ENCODE measurements around the gene OXT.

OXT gene

DNA sequence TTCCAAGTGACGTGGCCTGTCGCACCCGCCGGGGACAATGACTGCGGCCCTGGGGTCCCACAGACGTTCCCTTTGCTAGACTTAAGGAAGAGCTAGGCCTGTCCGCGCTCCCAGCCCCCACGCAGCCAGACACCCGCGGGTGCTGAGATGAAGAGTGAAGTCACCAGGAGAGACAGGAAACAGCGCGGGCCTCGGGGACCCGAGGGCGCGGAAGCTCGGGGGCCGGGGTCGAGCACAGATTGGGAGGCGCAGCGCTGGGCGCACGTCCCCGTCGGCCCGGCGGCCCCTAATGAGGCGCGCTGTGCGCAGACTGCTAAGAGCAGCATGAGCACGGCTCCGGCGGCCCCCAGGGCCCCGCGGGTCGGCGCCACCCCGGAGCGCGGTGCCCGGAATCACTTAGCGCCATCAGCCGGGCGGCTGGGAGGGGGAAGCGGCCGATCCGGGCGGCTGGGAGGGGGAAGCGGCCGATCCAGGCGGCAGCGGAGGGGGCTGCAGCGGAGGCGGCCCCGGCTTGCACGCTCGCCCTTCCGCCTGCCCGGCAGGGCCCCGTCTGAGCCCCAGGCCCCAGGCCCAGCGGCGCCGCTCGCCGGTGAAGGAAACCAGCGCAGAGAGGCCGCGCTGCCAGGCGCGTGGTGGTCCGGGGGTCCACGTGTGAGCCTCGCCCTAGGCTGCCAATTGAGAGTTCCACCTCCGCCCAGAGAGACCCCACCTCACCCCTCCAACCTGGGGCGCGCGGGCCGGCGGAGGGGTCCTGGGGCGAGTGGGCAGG is 21.4 kb downstream of the OXT start:
- Histone ChIP-seq H4K20me1 (ENCODE audit: insufficient read depth, low read length, poor library complexity, severe bottlenecking) (no peaks in the 10 kb centered on the region), H3K9ac (ENCODE audit: low read depth, low read length, poor library complexity, severe bottlenecking) (peak overlapping the region; percentile 76), H3K27me3 (ENCODE audit: insufficient read depth, low read length, poor library complexity, severe bottlenecking) (no peaks in the 10 kb centered on the region), H3K4me3 (ENCODE audit: low read length, poor library complexity, severe bottlenecking) (no peak overlapping the region), H3K36me3 (ENCODE audit: insufficient read depth, low read length) (no peaks in the 10 kb centered on the region), H3K9me2 (replicated peaks; ENCODE audit: low read depth, low read length) (no peaks in the 10 kb centered on the region), H3F3A (ENCODE audit: low read depth) (peaks cover 24% of the 10 kb centered on the region), H3K4me1 (ENCODE audit: insufficient read depth, low read length, poor library complexity, severe bottlenecking) (peaks cover 70% of the 10 kb centered on the region), H3K4me2 (ENCODE audit: low read depth, low read length, poor library complexity, severe bottlenecking) (peak overlapping the region; percentile 77), H3K79me2 (ENCODE audit: insufficient read depth, low read length) (no peaks in the 10 kb centered on the region), H3K9me3 (ENCODE audit: insufficient read depth, low read depth, low read length) (no peaks in the 10 kb centered on the region), H2AFZ (ENCODE audit: low read length) (no peak overlapping the region)
- TF ChIP-seq, protein P1, sequence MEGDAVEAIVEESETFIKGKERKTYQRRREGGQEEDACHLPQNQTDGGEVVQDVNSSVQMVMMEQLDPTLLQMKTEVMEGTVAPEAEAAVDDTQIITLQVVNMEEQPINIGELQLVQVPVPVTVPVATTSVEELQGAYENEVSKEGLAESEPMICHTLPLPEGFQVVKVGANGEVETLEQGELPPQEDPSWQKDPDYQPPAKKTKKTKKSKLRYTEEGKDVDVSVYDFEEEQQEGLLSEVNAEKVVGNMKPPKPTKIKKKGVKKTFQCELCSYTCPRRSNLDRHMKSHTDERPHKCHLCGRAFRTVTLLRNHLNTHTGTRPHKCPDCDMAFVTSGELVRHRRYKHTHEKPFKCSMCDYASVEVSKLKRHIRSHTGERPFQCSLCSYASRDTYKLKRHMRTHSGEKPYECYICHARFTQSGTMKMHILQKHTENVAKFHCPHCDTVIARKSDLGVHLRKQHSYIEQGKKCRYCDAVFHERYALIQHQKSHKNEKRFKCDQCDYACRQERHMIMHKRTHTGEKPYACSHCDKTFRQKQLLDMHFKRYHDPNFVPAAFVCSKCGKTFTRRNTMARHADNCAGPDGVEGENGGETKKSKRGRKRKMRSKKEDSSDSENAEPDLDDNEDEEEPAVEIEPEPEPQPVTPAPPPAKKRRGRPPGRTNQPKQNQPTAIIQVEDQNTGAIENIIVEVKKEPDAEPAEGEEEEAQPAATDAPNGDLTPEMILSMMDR (conservative IDR thresholded peaks at IDR 0.05; ENCODE audit: low read length): no peak
- TF ChIP-seq EZH2phosphoT487 (IDR thresholded peaks at IDR 0.05; ENCODE audit: borderline replicate concordance): no peak

GRCh38 chr20:3093861-3094361 is 22.5 kb downstream of the OXT start:
- TF ChIP-seq EZH2phosphoT487 (IDR thresholded peaks at IDR 0.05; ENCODE audit: borderline replicate concordance): no peak
- TF ChIP-seq, protein P1 (conservative IDR thresholded peaks at IDR 0.05; ENCODE audit: low read length): no peak
- H3F3A ChIP-seq (ENCODE audit: low read depth): peaks cover 24% of the 10 kb centered on the region
- no peak overlapping the region for H2AFZ ChIP-seq (ENCODE audit: low read length)
- no peaks in the 10 kb centered on the region for H3K27me3 ChIP-seq (ENCODE audit: insufficient read depth, low read length, poor library complexity, severe bottlenecking)
- H3K79me2 ChIP-seq (ENCODE audit: insufficient read depth, low read length): no peaks in the 10 kb centered on the region
- no peaks in the 10 kb centered on the region for H3K9me3 ChIP-seq (ENCODE audit: insufficient read depth, low read depth, low read length)
- H3K36me3 ChIP-seq (ENCODE audit: insufficient read depth, low read length): no peaks in the 10 kb centered on the region
- no peaks in the 10 kb centered on the region for H4K20me1 ChIP-seq (ENCODE audit: insufficient read depth, low read length, poor library complexity, severe bottlenecking)
- peak overlapping the region; percentile 76 for H3K9ac ChIP-seq (ENCODE audit: low read depth, low read length, poor library complexity, severe bottlenecking)
- H3K4me3 ChIP-seq (ENCODE audit: low read length, poor library complexity, severe bottlenecking): peak overlapping the region; percentile 34
- H3K4me1 ChIP-seq (ENCODE audit: insufficient read depth, low read length, poor library complexity, severe bottlenecking): peaks cover 62% of the 10 kb centered on the region
- H3K9me2 ChIP-seq (replicated peaks; ENCODE audit: low read depth, low read length): no peaks in the 10 kb centered on the region
- peak overlapping the region; percentile 77 for H3K4me2 ChIP-seq (ENCODE audit: low read depth, low read length, poor library complexity, severe bottlenecking)

GRCh38 chr20:3094848-3095629 is 23.6 kb downstream of the OXT start:
- peak overlapping the region; percentile 76 for H3K9ac ChIP-seq (ENCODE audit: low read depth, low read length, poor library complexity, severe bottlenecking)
- H2AFZ ChIP-seq (ENCODE audit: low read length): no peak overlapping the region; the same call in 1 of the 2 replicates
- no peaks in the 10 kb centered on the region for H3K27me3 ChIP-seq (ENCODE audit: insufficient read depth, low read length, poor library complexity, severe bottlenecking)

More at GRCh38 chr20:3094848-3095629, 23.6 kb downstream of the OXT start:
- Histone ChIP-seq H3K4me3 (ENCODE audit: low read length, poor library complexity, severe bottlenecking) (no peak overlapping the region), H3K36me3 (ENCODE audit: insufficient read depth, low read length) (no peaks in the 10 kb centered on the region), H4K20me1 (ENCODE audit: insufficient read depth, low read length, poor library complexity, severe bottlenecking) (no peaks in the 10 kb centered on the region), H3F3A (ENCODE audit: low read depth) (peaks cover 23% of the 10 kb centered on the region), H3K79me2 (ENCODE audit: insufficient read depth, low read length) (no peaks in the 10 kb centered on the region), H3K9me2 (replicated peaks; ENCODE audit: low read depth, low read length) (no peaks in the 10 kb centered on the region), H3K4me1 (ENCODE audit: insufficient read depth, low read length, poor library complexity, severe bottlenecking) (peaks cover 56% of the 10 kb centered on the region), H3K4me2 (ENCODE audit: low read depth, low read length, poor library complexity, severe bottlenecking) (peak overlapping the region; percentile 77), H3K9me3 (ENCODE audit: insufficient read depth, low read depth, low read length) (no peaks in the 10 kb centered on the region)
- TF ChIP-seq, protein P1 (conservative IDR thresholded peaks at IDR 0.05; ENCODE audit: low read length): no peak
- no peak for TF ChIP-seq EZH2phosphoT487 (IDR thresholded peaks at IDR 0.05; ENCODE audit: borderline replicate concordance)

All from Loucy (cell line).